Activated naive CD8-positive, alpha-beta T cell treated with anti-CD3 and anti-CD28 coated beads, Interleukin-2, amount 10 ng/mL, durations not matched to agents 7 days and 5 days (primary cell): ENCODE results near the gene ZNF831. TPM values are rescaled to one million over a fixed set of nuclear protein-coding genes. Genes with fewer than 3 reads are reported as not detected.

Source experiments
- ATAC-seq: fragments of 150-1000 bp; cut with Tn5 transposase; one replicate; pipeline ENCODE4 v1.10.0; 2021; ENCODE audit warnings: low read depth, moderate library complexity
- POLR2A ChIA-PET: fragments of 350-600 bp; sonication (Branson Sonifier 250); formaldehyde crosslinking; loops from one replicate; lab custom pipeline; 2021; ENCODE audit warnings: antibody characterized with exemption; lab: Charles Lee
- DNase-seq: peaks from one replicate; pipeline ENCODE4 v3.0.0; 2021
- H3K27ac Mint-ChIP-seq: one replicate; pipeline ENCODE4 v1.8.0; 2022; ENCODE audit warnings: mild to moderate bottlenecking, mixed read lengths
- H3K27me3 Mint-ChIP-seq: one replicate; pipeline ENCODE4 v1.8.0; 2022; ENCODE audit warnings: mild to moderate bottlenecking, moderate library complexity, mixed read lengths
- H3K36me3 Mint-ChIP-seq: one replicate; pipeline ENCODE4 v1.8.0; 2021; ENCODE audit warnings: mild to moderate bottlenecking, mixed read lengths
- H3K4me1 Mint-ChIP-seq: one replicate; pipeline ENCODE4 v1.8.0; 2021; ENCODE audit warnings: mixed read lengths
- H3K4me3 Mint-ChIP-seq: one replicate; pipeline ENCODE4 v1.8.0; 2022; ENCODE audit warnings: mild to moderate bottlenecking, moderate library complexity, mixed read lengths
- H3K9me3 Mint-ChIP-seq: one replicate; pipeline ENCODE4 v1.8.0; 2021; ENCODE audit warnings: mixed read lengths
- total RNA-seq, 2 experiments: library from RNA; stranded (reverse); gene quantifications; one replicate each; pipeline ENCODE4 v1.2.3, GENCODE V29; 2021

ZNF831 gene
- total RNA-seq, 2 experiments from 2014 or later = 15.9 to 16.3 TPM

DNA sequence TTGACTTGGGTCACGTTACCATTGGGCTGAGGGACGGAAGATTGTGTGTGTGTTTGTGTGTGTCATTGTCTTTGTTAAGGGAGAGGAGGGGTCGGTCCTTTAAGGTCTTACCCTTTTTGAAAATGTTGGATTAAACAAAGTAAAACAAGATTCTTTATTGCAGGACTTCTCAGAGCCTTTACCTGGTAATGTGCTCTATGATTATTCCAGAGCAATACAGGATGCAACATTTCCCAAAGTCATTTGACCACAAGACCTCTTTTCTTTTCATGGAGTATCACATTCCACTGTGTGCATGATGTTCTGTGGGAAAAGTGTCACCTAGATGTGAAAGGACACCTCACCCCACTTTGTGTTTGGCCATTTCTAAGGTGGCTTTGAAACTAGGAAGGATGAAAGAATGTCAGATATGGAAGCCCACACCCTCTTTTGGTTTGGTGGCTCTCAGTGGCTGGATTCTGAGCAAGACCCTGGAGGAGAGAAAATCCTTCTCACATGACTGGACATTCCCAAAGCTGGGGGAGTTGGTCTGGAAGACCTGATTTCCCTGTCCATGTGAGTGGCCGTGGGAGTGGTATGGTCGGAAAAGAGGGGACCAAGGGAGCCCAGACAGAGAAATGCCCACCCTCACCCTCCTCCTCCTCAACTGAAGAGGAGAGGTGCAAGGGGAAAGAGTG is 18.2 kb upstream of the ZNF831 start:
- POLR2A ChIA-PET = interaction anchor here (1.0 to 2.6 kb wide), 3 partner anchors 14 to 23 kb away, joined by 6 to 14 read pairs (median 14); partner anchors contain the start of gene ZNF831
- DNase-seq (no peak), ATAC-seq (no peak)
- H3K27me3 Mint-ChIP-seq = no peaks in the 10 kb centered on the region
- H3K4me3 Mint-ChIP-seq = peak overlapping the region; percentile 75
- peak overlapping the region; percentile 80 for H3K27ac Mint-ChIP-seq
- H3K4me1 Mint-ChIP-seq = peaks cover 63% of the 10 kb centered on the region
- no peaks in the 10 kb centered on the region for H3K36me3 Mint-ChIP-seq
- H3K9me3 Mint-ChIP-seq = peaks cover 2% of the 10 kb centered on the region

DNA sequence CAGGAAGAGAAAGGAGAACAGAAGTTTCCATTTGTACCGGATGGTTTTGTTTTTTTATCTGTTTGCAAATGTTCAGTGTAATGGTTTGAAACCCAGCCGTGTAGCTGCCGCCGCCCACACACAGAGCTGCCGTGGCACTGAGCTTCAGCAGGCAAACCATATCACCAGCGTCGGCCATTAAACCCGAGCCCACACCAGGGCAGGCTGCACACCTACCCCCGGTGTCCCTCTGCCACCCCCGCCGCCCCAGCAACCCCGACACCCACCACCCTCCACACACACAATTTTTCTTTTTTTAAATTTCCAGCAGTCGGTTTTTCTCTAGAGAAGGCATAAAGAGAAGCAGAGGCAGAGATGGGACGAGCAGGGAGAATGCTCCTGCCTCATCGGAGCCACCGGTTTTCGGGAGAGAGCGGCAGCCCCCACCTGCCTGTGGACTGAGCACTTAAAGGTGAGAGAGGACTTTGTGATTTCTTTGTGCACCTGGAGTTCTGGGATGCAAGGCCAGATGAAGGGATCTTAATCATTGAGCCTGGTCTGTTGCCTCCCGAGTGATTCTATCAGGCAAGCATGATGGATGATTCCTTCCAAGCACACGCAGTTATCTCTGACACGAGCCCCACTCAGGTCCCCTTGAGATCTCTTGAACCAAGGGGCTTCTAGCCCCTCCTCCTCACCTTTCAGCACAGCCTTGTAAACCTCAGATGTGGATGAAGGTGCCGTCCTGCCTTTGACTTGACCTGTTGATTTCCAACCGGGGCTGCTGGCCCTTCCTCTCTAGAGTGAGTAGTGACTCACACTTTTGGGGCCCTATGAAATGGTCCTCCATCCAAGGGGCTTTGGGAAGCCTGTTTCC is 17.5 kb upstream of the ZNF831 start:
- DNase-seq = no peak
- peak overlapping the region; percentile 80 for H3K27ac Mint-ChIP-seq
- ATAC-seq = peak; percentile 28
- peak overlapping the region; percentile 75 for H3K4me3 Mint-ChIP-seq
- H3K36me3 Mint-ChIP-seq = no peaks in the 10 kb centered on the region
- H3K4me1 Mint-ChIP-seq = peaks cover 66% of the 10 kb centered on the region
- POLR2A ChIA-PET = interaction anchor here (1.0 to 2.6 kb wide), 4 partner anchors 13 to 43 kb away, joined by 3 to 14 read pairs (median 10); partner anchors contain the start of gene ZNF831
- H3K9me3 Mint-ChIP-seq = peaks cover 2% of the 10 kb centered on the region
- H3K27me3 Mint-ChIP-seq = no peaks in the 10 kb centered on the region

DNA sequence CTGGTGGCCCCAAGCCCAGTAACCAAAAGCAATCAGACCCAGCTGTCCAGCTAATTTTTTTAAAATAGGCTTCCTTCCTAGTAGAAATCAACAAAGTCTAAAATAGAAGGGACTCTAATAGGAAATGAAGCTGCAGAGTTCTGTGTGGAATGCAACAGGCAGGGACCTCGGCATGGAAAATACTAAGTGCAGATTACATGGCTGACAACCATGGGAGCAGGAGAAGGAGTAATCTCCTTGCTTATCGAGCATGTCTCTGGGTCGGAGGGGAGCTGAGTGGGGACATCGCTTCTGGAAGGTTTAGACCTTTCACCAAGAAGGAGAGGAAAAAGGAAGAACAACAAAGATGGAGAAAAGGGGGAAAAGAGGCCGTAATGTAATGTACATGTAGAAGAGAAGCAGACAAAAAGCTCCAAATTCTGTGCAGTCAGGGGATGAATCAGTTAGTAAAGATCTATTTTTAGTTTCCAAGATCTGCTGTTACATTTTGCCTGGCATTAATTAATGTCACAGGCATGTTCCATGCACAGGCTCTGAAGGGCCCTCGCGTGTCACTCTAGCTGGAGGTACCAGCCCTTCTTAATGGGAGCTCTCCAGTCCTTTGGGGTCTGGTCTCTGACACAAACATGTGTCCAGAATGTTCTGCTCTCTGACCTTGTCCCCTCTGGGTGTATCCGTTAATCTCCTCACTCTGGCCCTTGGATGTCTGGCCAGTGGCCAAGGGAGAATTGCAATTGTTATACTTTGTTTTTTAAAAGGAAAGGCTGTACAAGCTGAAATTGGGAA is 16.6 kb upstream of the ZNF831 start:
- POLR2A ChIA-PET = interaction anchor here (1.2 to 2.6 kb wide), 4 partner anchors 13 to 43 kb away, joined by 3 to 14 read pairs (median 10); partner anchors contain the start of gene ZNF831
- Mint-ChIP-seq H3K27me3 (no peaks in the 10 kb centered on the region), H3K4me1 (peaks cover 71% of the 10 kb centered on the region), H3K9me3 (peaks cover under 1% of the 10 kb centered on the region), H3K4me3 (peak overlapping the region; percentile 75), H3K36me3 (no peaks in the 10 kb centered on the region), H3K27ac (peak overlapping the region; percentile 80)
- ATAC-seq (no peak), DNase-seq (no peak)

- Mint-ChIP-seq H3K9me3 (no peaks in the 10 kb centered on the region), H3K27me3 (no peaks in the 10 kb centered on the region), H3K4me3 (peak overlapping the region; percentile 75), H3K36me3 (no peaks in the 10 kb centered on the region), H3K27ac (peak overlapping the region; percentile 18), H3K4me1 (peaks cover 77% of the 10 kb centered on the region)
- no peak for DNase-seq
- ATAC-seq = no peak
- POLR2A ChIA-PET = interaction anchor here (1.2 to 2.6 kb wide), 5 partner anchors 12 to 44 kb away, joined by 3 to 14 read pairs (median 5); partner anchors contain the start of gene ZNF831
These were observed 16.0 kb upstream of the ZNF831 start for GRCh38 chr20:59147586-59147985.

- no peaks in the 10 kb centered on the region for H3K36me3 Mint-ChIP-seq
- peak overlapping the region; percentile 81 for H3K27ac Mint-ChIP-seq
- ATAC-seq (no peak), DNase-seq (peak; percentile 53)
- H3K9me3 Mint-ChIP-seq = no peaks in the 10 kb centered on the region
- POLR2A ChIA-PET = interaction anchor here (0.6 to 1.5 kb wide), 4 partner anchors 10 to 25 kb away, joined by 3 to 4 read pairs (median 3); no protein-coding TSS in a partner anchor
- H3K27me3 Mint-ChIP-seq = peaks cover 3% of the 10 kb centered on the region
- H3K4me1 Mint-ChIP-seq = peaks cover 81% of the 10 kb centered on the region
- peak overlapping the region; percentile 29 for H3K4me3 Mint-ChIP-seq
These were observed 14.7 kb upstream of the ZNF831 start for GRCh38 chr20:59148701-59149493.

DNA sequence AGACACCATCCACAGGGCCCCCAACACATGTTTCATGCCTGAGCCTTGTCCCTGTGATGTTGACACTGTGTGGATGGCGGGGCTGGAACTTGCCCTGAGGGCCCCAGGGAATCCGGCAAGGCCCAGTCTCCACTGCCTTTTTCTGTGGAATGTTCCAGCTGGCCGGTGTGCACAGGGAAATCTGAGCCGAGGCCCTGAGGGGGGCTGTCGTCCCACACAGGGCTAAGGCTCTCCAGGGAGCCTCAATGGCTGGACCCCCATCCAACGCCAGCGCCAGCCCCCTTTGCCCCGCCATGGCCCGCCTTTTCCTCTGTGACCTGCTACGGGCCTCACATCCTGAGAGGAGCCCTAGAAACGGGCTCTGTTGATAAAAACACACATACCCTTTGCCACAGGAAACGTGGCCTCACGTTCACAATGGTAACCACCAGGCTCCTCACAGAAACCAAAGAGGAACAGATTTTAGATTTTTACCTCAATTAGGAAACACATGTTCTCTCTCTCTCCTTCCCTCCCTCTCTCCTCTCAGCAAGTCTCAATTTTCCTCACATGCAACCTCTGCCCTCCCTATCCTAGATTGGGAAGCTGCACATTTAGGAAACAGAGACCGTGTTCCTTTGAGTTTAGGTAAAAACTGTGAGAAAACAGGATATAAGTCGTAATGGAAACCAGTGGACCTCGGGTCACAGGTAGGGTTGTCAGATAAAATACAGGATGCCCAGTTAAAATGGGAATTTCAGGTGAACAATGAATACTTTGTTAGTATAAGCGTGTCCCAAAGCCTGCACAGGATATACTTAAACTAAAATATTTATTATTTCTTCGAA is 13.7 kb upstream of the ZNF831 start:
- H3K36me3 Mint-ChIP-seq = no peaks in the 10 kb centered on the region
- H3K4me3 Mint-ChIP-seq = peak overlapping the region; percentile 74
- H3K9me3 Mint-ChIP-seq = no peaks in the 10 kb centered on the region
- peak; percentile 75 for DNase-seq
- peak; percentile 78 for ATAC-seq
- POLR2A ChIA-PET = interaction anchor here (1.0 to 2.0 kb wide), 3 partner anchors 10 to 18 kb away, joined by 3 to 7 read pairs (median 3); partner anchors contain the start of gene ZNF831
- peak overlapping the region; percentile 87 for H3K27ac Mint-ChIP-seq
- peaks cover 71% of the 10 kb centered on the region for H3K4me1 Mint-ChIP-seq
- H3K27me3 Mint-ChIP-seq = peaks cover 6% of the 10 kb centered on the region

DNA sequence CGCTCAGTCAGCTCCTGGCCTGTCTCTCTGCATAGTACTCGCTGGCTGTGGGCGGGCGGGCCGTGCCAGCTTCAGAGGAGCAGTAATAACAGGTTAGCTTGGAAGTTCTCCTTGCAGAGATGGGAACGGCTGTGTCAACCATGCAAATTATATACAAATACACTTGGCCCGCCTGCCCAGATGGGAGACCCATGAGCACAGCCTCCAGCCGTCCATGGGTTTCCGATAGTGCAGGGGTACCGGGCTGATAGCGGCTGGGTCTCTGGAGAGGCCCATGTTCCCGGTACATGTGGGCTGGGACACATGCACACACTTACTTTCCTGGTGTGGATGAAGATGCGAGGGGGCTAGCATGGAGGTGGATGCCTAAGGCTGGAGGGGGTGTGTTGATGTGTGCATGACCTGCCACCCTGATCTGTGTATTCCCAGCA is 12.8 kb upstream of the ZNF831 start:
- Mint-ChIP-seq H3K36me3 (no peaks in the 10 kb centered on the region), H3K9me3 (no peaks in the 10 kb centered on the region), H3K27me3 (peaks cover 6% of the 10 kb centered on the region), H3K27ac (no peak overlapping the region), H3K4me1 (peaks cover 62% of the 10 kb centered on the region), H3K4me3 (no peak overlapping the region)
- POLR2A ChIA-PET = interaction anchor here (1.2 to 2.0 kb wide), 3 partner anchors 9 to 16 kb away, joined by 3 to 7 read pairs (median 3); partner anchors contain the start of gene ZNF831
- no peak for ATAC-seq
- no peak for DNase-seq

DNA sequence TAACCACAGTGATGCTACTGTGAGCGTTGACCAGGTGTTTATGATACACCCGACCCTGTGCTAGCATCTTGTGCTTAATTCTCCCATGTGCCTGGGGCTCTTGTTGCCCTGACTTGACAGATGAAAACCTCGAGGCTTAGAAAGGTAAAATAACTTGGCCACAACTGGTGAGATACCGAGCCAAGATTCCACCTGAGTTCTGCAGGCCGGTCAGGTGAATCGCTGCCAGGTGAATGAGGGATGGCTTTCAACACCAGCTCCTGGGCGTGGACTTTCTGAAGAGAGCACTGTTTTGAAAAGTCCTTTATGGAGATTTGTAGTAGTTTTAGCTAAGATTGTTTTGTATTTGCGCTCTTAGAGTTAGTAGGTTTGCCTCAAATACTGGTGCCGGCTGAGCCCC is 12.2 kb upstream of the ZNF831 start:
- no peaks in the 10 kb centered on the region for H3K9me3 Mint-ChIP-seq
- no peak overlapping the region for H3K27ac Mint-ChIP-seq
- POLR2A ChIA-PET = interaction anchor here (1.1 to 2.0 kb wide), 3 partner anchors 9 to 16 kb away, joined by 3 to 7 read pairs (median 5); partner anchors contain the start of gene ZNF831
- peaks cover 56% of the 10 kb centered on the region for H3K4me1 Mint-ChIP-seq
- H3K36me3 Mint-ChIP-seq = no peaks in the 10 kb centered on the region
- ATAC-seq = no peak
- no peak overlapping the region for H3K4me3 Mint-ChIP-seq
- no peak for DNase-seq
- H3K27me3 Mint-ChIP-seq = peaks cover 6% of the 10 kb centered on the region

- H3K4me3 Mint-ChIP-seq = no peak overlapping the region
- H3K27me3 Mint-ChIP-seq = peaks cover 6% of the 10 kb centered on the region
- H3K36me3 Mint-ChIP-seq = no peaks in the 10 kb centered on the region
- DNase-seq = no peak
- no peak overlapping the region for H3K27ac Mint-ChIP-seq
- ATAC-seq = no peak
- no peaks in the 10 kb centered on the region for H3K9me3 Mint-ChIP-seq
- POLR2A ChIA-PET = interaction anchor here (0.6 to 2.0 kb wide), 5 partner anchors 8 to 37 kb away, joined by 3 to 7 read pairs (median 5); partner anchors contain the start of gene ZNF831
- H3K4me1 Mint-ChIP-seq = peaks cover 52% of the 10 kb centered on the region
These were observed 11.8 kb upstream of the ZNF831 start for GRCh38 chr20:59151820-59152219.

DNA sequence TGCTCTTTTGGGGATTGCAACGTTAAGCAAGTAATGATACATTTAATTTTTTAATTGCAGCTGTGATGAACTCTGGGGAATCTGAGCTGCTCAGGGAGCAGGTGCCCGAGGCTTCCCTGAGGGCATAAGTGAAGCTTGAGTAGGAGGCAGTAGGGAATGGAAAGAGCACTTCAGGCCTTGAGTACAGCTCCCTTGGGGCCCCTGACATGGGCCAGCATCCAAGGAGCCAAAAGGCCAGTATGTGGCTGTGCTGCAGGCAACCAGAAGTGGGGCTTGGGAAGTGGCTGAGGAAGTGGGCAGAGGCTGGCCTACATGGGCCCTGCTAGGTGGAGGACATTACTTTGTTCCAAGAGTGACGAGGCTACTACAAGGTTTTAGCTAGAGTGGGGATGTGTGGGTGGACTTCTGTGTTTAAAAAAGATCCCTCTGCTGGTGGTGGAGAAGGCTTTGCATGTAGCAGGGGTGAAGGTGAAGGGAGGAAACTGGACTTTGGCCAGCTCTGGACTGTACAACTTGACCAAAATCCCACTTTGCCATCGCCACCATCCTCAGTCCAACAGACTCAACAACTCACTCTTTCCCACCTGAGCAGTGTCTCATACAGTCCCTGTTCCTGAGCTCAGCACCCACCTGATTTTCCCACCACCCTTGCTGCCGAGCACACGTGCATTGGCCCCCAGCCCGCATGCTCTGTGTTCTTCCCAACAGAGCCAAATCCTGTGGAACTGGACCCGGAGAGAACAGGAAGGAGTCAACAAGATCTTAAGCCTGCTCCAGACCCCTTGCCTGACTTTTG is 10.9 kb upstream of the ZNF831 start:
- no peak overlapping the region for H3K27ac Mint-ChIP-seq
- POLR2A ChIA-PET = interaction anchor here (1.1 to 1.9 kb wide), 3 partner anchors 11 to 31 kb away, joined by 5 to 7 read pairs (median 7); partner anchors contain the start of gene ZNF831
- ATAC-seq (no peak), DNase-seq (no peak)
- H3K4me3 Mint-ChIP-seq = no peak overlapping the region
- H3K27me3 Mint-ChIP-seq = peaks cover 6% of the 10 kb centered on the region
- H3K4me1 Mint-ChIP-seq = peaks cover 43% of the 10 kb centered on the region
- H3K9me3 Mint-ChIP-seq = no peaks in the 10 kb centered on the region
- no peaks in the 10 kb centered on the region for H3K36me3 Mint-ChIP-seq
